Activated CD8-positive, alpha-beta T cell treated with anti-CD3 and anti-CD28 coated beads for 36 hours (primary cell): ENCODE measurements around the gene PMM1. TPM values are rescaled to one million over a fixed set of nuclear protein-coding genes. Genes with fewer than 3 reads are reported as not detected.
"Not testable (repeated sequence)": the region's sequence is repeated elsewhere in the genome, so short reads cannot be mapped to it uniquely, and the experiment has no call there.

Experiments used
- ATAC-seq: fragments of 200-7000 bp; cut with Tn5 transposase; one replicate; pipeline ENCODE4 v1.10.0; 2021; ENCODE audit warnings: mild to moderate bottlenecking, moderate library complexity
- CTCF ChIA-PET: fragments of 350-600 bp; sonication (Branson Sonifier 250); formaldehyde crosslinking; loops from one replicate; lab custom pipeline; 2021; ENCODE audit warnings: antibody characterized with exemption; lab: Charles Lee
- POLR2A ChIA-PET: fragments of 350-600 bp; sonication (Branson Sonifier 250); formaldehyde crosslinking; loops from one replicate; lab custom pipeline; 2021; ENCODE audit warnings: antibody characterized with exemption; lab: Charles Lee
- DNase-seq: peaks from one replicate; pipeline ENCODE4 v3.0.0-alpha.2; 2020
- H3K27ac Mint-ChIP-seq: one replicate; pipeline ENCODE4 v1.8.0; 2021; ENCODE audit warnings: mild to moderate bottlenecking, mixed read lengths
- H3K27me3 Mint-ChIP-seq: one replicate; pipeline ENCODE4 v1.8.0; 2021; ENCODE audit warnings: mixed read lengths
- H3K36me3 Mint-ChIP-seq: one replicate; pipeline ENCODE4 v1.8.0; 2021; ENCODE audit warnings: low read depth, mixed read lengths
- H3K4me1 Mint-ChIP-seq: one replicate; pipeline ENCODE4 v1.8.0; 2021; ENCODE audit warnings: low read depth, mixed read lengths
- H3K4me3 Mint-ChIP-seq: one replicate; pipeline ENCODE4 v1.8.0; 2021; ENCODE audit warnings: mild to moderate bottlenecking, moderate library complexity, mixed read lengths
- H3K9me3 Mint-ChIP-seq: one replicate; pipeline ENCODE4 v1.8.0; 2021; ENCODE audit warnings: mixed read lengths
- CTCF ChIP-seq: fragments of 200-600 bp; IDR thresholded peaks from one replicate; pipeline ENCODE4 v1.8.0; 2022; ENCODE audit warnings: antibody characterized with exemption, mild to moderate bottlenecking
- intact Hi-C: fragments of 100-400 bp; cut with micrococcal nuclease; formaldehyde crosslinking; loops from one replicate; pipeline ENCODE4 v1.10.0; 2022
- total RNA-seq, 2 experiments: library from RNA; stranded (reverse); gene quantifications; one replicate each; pipeline ENCODE4 v1.2.3, GENCODE V29; 2021

The PMM1 gene
- total RNA-seq, 2 experiments from 2014 or later = 29.8 to 29.9 TPM

GRCh38 chr22:41561788-41562187 is 27.9 kb downstream of the PMM1 start:
- no peak overlapping the region for H3K27ac Mint-ChIP-seq
- intact Hi-C loops = no loop called here
- ATAC-seq (no peak), DNase-seq (no peak)
- CTCF ChIA-PET = interaction anchor here (1.2 kb wide), 1 partner anchor 15 kb away, joined by 3 read pairs; no protein-coding TSS in a partner anchor
- no peak overlapping the region for H3K4me3 Mint-ChIP-seq
- H3K9me3 Mint-ChIP-seq = no peaks in the 10 kb centered on the region
- TF ChIP-seq CTCF = no peak
- H3K36me3 Mint-ChIP-seq = no peaks in the 10 kb centered on the region
- peaks cover 12% of the 10 kb centered on the region for H3K4me1 Mint-ChIP-seq
- peaks cover 15% of the 10 kb centered on the region for H3K27me3 Mint-ChIP-seq
- POLR2A ChIA-PET = no interaction called here

- intact Hi-C loops = no loop called here
Measured at GRCh38 chr22:41561335-41561734, 28.3 kb downstream of the PMM1 start.

DNA sequence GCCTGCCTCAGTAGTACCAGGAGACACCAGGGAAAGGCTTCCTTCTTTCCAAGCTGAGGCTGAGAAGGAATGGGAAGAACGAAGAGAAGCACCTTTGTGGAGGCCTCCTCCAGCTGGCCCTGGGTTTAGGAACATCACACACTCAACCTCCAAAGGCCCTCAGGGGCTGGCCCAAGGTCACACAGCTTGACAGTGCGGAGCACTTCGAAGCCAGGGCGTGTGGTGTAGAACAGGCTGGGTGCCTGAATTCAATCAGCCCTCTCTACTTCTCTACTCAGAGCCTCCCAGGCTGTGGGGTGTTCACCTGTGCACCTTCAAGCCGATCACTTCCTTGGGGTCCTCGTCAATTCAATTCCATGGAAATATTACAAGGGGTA is 29.6 kb downstream of the PMM1 start:
- CTCF ChIA-PET = interaction anchor here (0.6 kb wide), 1 partner anchor 967 kb away, joined by 3 read pairs; no protein-coding TSS in a partner anchor
- TF ChIP-seq CTCF = no peak
- Mint-ChIP-seq H3K4me3 (no peak overlapping the region), H3K27me3 (peaks cover 17% of the 10 kb centered on the region), H3K4me1 (peaks cover 7% of the 10 kb centered on the region), H3K27ac (no peak overlapping the region), H3K36me3 (no peaks in the 10 kb centered on the region), H3K9me3 (no peaks in the 10 kb centered on the region)
- ATAC-seq = no peak
- intact Hi-C loops = no loop called here
- POLR2A ChIA-PET = no interaction called here
- no peak for DNase-seq

More at GRCh38 chr22:41561335-41561734, 28.3 kb downstream of the PMM1 start:
- no peak overlapping the region for H3K27ac Mint-ChIP-seq
- ChIA-PET CTCF (interaction anchor here (1.2 kb wide), 1 partner anchor 15 kb away, joined by 3 read pairs; no protein-coding TSS in a partner anchor), POLR2A (no interaction called here)
- ATAC-seq = no peak
- TF ChIP-seq CTCF = no peak
- no peak for DNase-seq
- peaks cover 16% of the 10 kb centered on the region for H3K27me3 Mint-ChIP-seq
- H3K4me3 Mint-ChIP-seq = no peak overlapping the region
- H3K36me3 Mint-ChIP-seq = no peaks in the 10 kb centered on the region
- peaks cover 12% of the 10 kb centered on the region for H3K4me1 Mint-ChIP-seq
- H3K9me3 Mint-ChIP-seq = no peaks in the 10 kb centered on the region

DNA sequence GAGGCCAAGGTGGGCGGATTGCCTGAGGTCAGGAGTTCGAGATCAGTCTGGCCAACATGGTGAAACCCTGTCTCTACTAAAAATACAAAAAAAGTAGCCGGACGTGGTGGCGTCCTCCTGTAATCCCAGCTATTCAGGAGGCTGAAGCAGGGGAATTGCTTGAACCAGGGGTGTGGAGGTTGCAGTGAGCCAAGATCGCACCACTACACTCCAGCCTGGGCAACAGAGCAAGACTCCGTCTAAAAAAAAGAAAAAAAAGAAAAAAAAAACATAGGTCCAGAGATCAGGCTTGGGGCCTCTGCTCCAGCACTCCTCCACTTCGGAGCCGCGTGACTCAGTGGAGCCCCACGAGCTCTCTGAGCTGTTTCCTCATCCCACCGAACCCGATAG is 31.4 kb downstream of the PMM1 start:
- CTCF ChIA-PET, POLR2A ChIA-PET, H3K27ac Mint-ChIP-seq, intact Hi-C loops, DNase-seq, H3K36me3 Mint-ChIP-seq, H3K9me3 Mint-ChIP-seq, ATAC-seq, H3K4me3 Mint-ChIP-seq, H3K4me1 Mint-ChIP-seq: not testable (repeated sequence)
- peaks cover 17% of the 10 kb centered on the region for H3K27me3 Mint-ChIP-seq

DNA sequence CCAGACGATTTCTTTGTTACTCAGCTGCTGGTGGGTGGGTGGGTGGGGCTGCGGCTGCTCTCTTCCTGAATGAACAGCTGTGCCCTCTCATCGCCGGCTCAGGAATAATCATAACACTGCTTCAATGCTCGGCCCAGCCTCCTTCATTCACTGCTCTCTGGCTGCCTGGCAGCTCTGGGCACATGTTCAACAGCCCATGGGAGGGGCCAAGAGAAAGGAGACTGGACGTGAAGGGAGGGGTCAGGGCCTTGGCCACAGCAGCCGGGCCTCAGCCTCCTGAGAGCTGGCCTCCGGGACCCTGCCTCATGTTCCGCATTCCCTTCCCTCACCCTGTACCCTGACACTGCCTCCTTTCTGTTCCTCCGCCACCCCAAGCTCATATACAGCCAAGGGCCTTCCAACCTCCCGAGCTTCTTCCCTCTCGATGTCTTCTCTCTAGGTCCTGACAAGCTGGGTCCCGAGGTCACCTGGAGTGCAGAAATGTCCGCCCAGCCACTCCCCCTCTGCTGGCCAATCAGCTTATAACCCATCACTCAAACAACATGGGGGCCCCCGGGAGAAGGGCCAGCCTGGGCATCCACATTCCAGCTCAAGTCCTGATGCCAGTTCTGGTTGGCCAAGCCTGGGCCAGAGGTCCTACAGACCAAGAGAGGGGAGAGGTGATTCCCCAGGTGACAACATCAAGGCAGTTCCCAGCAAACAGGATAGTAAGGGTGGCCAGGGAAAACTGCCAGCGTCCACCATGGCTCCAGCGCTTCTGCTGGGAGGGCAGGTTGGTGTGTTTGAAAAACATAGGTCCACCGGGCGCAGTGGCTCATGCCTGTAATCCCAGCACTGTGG is 32.0 kb downstream of the PMM1 start:
- Mint-ChIP-seq H3K27ac (no peak overlapping the region), H3K4me1 (peaks cover 7% of the 10 kb centered on the region), H3K36me3 (no peaks in the 10 kb centered on the region), H3K9me3 (no peaks in the 10 kb centered on the region), H3K27me3 (peaks cover 20% of the 10 kb centered on the region), H3K4me3 (no peak overlapping the region)
- ChIA-PET POLR2A (interaction anchor here (0.8 to 1.3 kb wide), 3 partner anchors 19 to 46 kb away, joined by 3 to 4 read pairs (median 3); partner anchors contain the start of gene PMM1), CTCF (interaction anchor here (1.1 to 1.8 kb wide), 2 partner anchors 19 to 40 kb away, joined by 4 to 6 read pairs; no protein-coding TSS in a partner anchor)
- ATAC-seq = peak; percentile 75
- no peak for TF ChIP-seq CTCF
- DNase-seq = peak; percentile 41
- intact Hi-C loops = no loop called here
